Breast epithelium (tissue), 4 donors: ENCODE results near the gene PRTN3. TPM values are rescaled to one million over a fixed set of nuclear protein-coding genes. Genes with fewer than 3 reads are reported as not detected.
"Not testable (repeated sequence)": the region's sequence is repeated elsewhere in the genome, so short reads cannot be mapped to it uniquely, and the experiment has no call there.

ENCODE experiments used
- DNase-seq, 2 donors: peaks; one replicate each; pipeline ENCODE4 v3.0.0-alpha.2; 2019; ENCODE audit warnings: low spot score in 2 of 2
- H3K27ac ChIP-seq, 2 donors: fragments of 200-600 bp; sonication (generic) in 1 of 2; one replicate each; pipeline ENCODE4 v1.5.1; 2016 to 2019; ENCODE audit warnings: mild to moderate bottlenecking in 1 of 2
- H3K27me3 ChIP-seq, 2 donors: fragments of 200-600 bp; sonication (generic) in 1 of 2; one replicate each; pipeline versions ENCODE4 v1.5.1 to v1.6.0; 2017 to 2019; ENCODE audit warnings: control low read depth in 1 of 2, mild to moderate bottlenecking in 1 of 2
- H3K36me3 ChIP-seq: fragments of 200-600 bp; one replicate; pipeline ENCODE4 v1.5.1; 2019
- H3K4me1 ChIP-seq, 2 donors: fragments of 200-600 bp; sonication (generic); one replicate each; pipeline ENCODE4 v1.5.1; 2016 to 2019; ENCODE audit warnings: control low read depth in 1 of 2
- H3K4me3 ChIP-seq, 3 donors: fragments of 200-600 bp; sonication (generic); 1 replicate in 2 of 3; 2 replicates in 1 of 3; pipeline ENCODE4 v1.5.1; 2016 to 2019; ENCODE audit warnings: mild to moderate bottlenecking in 3 of 3, moderate library complexity in 2 of 3
- H3K9me3 ChIP-seq, 2 donors: fragments of 200-600 bp; sonication (generic) in 1 of 2; one replicate each; pipeline ENCODE4 v1.5.1; 2016 to 2019; ENCODE audit warnings: control low read depth in 1 of 2
- CTCF ChIP-seq, 3 donors: fragments of 450-650 bp; IDR thresholded peaks; one replicate each; pipeline ENCODE4 v1.5.1; 2016 to 2017; ENCODE audit warnings: antibody characterized with exemption in 3 of 3, mild to moderate bottlenecking in 3 of 3, moderate library complexity in 3 of 3
- POLR2A ChIP-seq: fragments of 450-650 bp; IDR thresholded peaks from one replicate; pipeline ENCODE4 v1.6.1; 2016; ENCODE audit warnings: antibody characterized with exemption, mild to moderate bottlenecking, moderate library complexity
- POLR2AphosphoS5 ChIP-seq, 3 donors: sonication (generic); formaldehyde crosslinking; IDR thresholded peaks; one replicate each; pipeline ENCODE4 v1.6.1; 2017; ENCODE audit warnings: antibody characterized with exemption in 3 of 3
- intact Hi-C: fragments of 100-400 bp; cut with DNase I; formaldehyde crosslinking; loops from one replicate; pipeline ENCODE4 v1.15.1; 2023; ENCODE audit warnings: low total_unique reads
- total RNA-seq, 3 donors: library from RNA; depleted of rRNA; stranded (reverse); fragments of >200 nt; gene quantifications; one replicate each; pipeline ENCODE4 v1.1.0, GENCODE V29; 2016

Gene PRTN3
- total RNA-seq, 3 donors from 2014 or later: 0.44 to 1.1 TPM; not detected in 1

GRCh38 chr19:831407-832369 lies 9.1 kb upstream of the PRTN3 start:
- DNase-seq: no peak
- H3K36me3 ChIP-seq: no peaks in the 10 kb centered on the region
- no peaks in the 10 kb centered on the region for H3K4me1 ChIP-seq
- no peak overlapping the region for H3K4me3 ChIP-seq
- H3K27ac ChIP-seq: no peak overlapping the region
- H3K27me3 ChIP-seq: peaks cover 8 to 43% of the 10 kb centered on the region in 2 donors
- intact Hi-C loops: no loop called here
- TF ChIP-seq CTCF (IDR thresholded peaks at IDR 0.05) (no peak), POLR2A (no peak), POLR2AphosphoS5 (IDR thresholded peaks at IDR 0.05) (no peak)
- H3K9me3 ChIP-seq: no peaks in the 10 kb centered on the region

DNA sequence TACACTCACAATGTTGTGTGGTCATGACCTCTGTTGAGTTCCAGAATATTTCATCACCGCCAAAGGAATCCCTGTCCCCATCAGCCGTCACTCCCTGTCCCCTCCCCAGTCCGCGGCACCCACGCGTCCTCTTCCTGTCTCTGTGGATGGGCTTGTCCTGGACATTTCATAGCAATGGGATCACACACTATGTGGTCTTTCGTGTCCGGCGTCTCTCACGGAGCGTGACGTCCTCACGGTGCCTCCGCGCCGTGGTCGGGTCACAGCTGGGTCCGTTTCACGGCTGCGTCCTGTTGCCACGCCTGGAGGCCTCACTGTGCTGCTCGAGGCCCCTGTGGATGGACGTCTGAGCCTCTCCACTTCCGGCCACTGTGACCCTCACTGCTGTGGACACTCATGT lies 6.6 kb upstream of the PRTN3 start:
- TF ChIP-seq POLR2A: no peak
- TF ChIP-seq POLR2AphosphoS5 (IDR thresholded peaks at IDR 0.05): no peak
- TF ChIP-seq CTCF (IDR thresholded peaks at IDR 0.05): no peak
- H3K9me3 ChIP-seq: no peaks in the 10 kb centered on the region
- peaks cover 8 to 40% of the 10 kb centered on the region in 2 donors for H3K27me3 ChIP-seq
- no peaks in the 10 kb centered on the region for H3K4me1 ChIP-seq
- no peak overlapping the region for H3K27ac ChIP-seq
- intact Hi-C loops: no loop called here
- no peak overlapping the region for H3K4me3 ChIP-seq
- no peaks in the 10 kb centered on the region for H3K36me3 ChIP-seq
- DNase-seq: no peak

DNA sequence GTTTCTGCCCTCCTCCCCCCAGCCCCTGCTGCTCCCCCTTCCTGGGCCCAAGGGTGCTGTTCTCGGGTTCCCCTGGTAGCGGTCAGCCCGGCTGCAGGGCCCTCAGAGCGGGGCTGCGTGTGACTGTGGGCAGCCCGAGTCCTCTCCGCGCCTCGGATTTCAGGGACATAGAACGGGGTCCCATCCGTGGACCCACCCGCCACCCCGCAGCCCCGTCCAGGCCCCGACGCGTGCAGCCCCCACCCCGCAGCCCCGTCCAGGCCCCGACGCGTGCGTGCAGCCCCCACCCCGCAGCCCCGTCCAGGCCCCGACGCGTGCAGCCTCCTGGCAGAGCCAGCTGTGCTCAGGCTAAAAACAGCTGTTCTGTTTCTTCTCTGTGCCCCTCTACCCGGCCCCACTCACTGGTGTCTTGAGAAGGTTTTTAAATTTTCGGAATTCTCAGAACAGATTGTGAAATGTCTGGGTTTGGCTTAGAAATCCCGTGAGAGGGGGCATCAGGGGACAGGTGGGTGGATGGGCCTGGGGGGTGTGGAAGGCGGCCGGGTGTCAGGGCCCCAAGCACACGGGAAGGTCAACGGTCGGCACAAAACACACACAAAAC lies 5.5 kb upstream of the PRTN3 start:
- intact Hi-C loops: no loop called here
- H3K27me3 ChIP-seq: peaks cover 8 to 36% of the 10 kb centered on the region in 2 donors
- DNase-seq: no peak

DNA sequence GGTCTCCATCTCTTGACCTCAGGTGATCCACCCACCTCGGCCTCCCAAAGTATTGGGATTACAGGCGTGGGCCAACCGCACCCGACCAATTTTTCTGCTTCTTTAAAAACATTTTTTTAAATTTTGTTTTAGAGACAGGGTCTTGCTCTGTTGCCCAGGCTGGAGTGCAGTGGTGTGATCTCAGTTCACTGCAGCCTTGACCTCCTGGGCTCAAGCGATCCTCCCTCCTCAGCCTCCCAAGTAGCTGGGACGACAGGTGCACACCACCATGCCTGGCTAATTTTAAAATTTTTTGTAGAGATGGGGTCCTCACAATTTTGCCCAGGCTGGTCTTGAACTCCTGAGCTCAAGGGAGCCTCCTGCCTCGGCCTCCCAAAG lies 2.0 kb downstream of the PRTN3 start:
- H3K9me3 ChIP-seq, intact Hi-C loops, H3K36me3 ChIP-seq, H3K27ac ChIP-seq, H3K4me3 ChIP-seq, H3K4me1 ChIP-seq, DNase-seq: not testable (repeated sequence)
- peaks cover 4 to 25% of the 10 kb centered on the region in 2 donors for H3K27me3 ChIP-seq

More for the DNA sequence above, 5.5 kb upstream of the PRTN3 start:
- TF ChIP-seq POLR2AphosphoS5 (IDR thresholded peaks at IDR 0.05) (no peak), CTCF (IDR thresholded peaks at IDR 0.05) (no peak), POLR2A (no peak)
- H3K4me3 ChIP-seq: no peak overlapping the region
- H3K9me3 ChIP-seq: no peaks in the 10 kb centered on the region
- no peaks in the 10 kb centered on the region for H3K36me3 ChIP-seq
- H3K4me1 ChIP-seq: no peaks in the 10 kb centered on the region
- no peak overlapping the region for H3K27ac ChIP-seq

GRCh38 chr19:843180-843835 lies 2.5 kb downstream of the PRTN3 start:
- DNase-seq: no peak
- TF ChIP-seq POLR2AphosphoS5 (IDR thresholded peaks at IDR 0.05) (no peak), POLR2A (no peak), CTCF (IDR thresholded peaks at IDR 0.05) (peak in 1 of 3 donors; percentile 32)
- intact Hi-C loops: no loop called here
- peaks cover 6 to 8% of the 10 kb centered on the region in 2 donors for H3K4me1 ChIP-seq
- H3K4me3 ChIP-seq: peak overlapping the region; percentile 16 to 64 (median 43)
- no peaks in the 10 kb centered on the region for H3K9me3 ChIP-seq
- peaks cover 4 to 25% of the 10 kb centered on the region in 2 donors for H3K27me3 ChIP-seq
- no peak overlapping the region for H3K27ac ChIP-seq
- no peaks in the 10 kb centered on the region for H3K36me3 ChIP-seq
